H54 (cell line): ENCODE results near the gene SERINC2.
"Not testable (repeated sequence)": the region's sequence is repeated elsewhere in the genome, so short reads cannot be mapped to it uniquely, and the experiment has no call there.

Experiments
- DNase-seq: peaks from one replicate; pipeline ENCODE4 v3.0.0; 2011; ENCODE audit warnings: low spot score, mixed read lengths; ENCODE audit not compliant: insufficient read length
- FAIRE-seq: peaks from 3 replicates; lab custom pipeline; 2011; peaks lifted over from hg19 to GRCh38; lab: Jason Lieb, UNC
- POLR2A ChIP-seq: IDR thresholded peaks from 2 replicates; pipeline ENCODE4 v1.6.1; 2011; ENCODE audit warnings: low read depth, mild to moderate bottlenecking, low read length

SERINC2 gene

GRCh38 chr1:31427322-31427721 is 14.3 kb downstream of the SERINC2 start:
- FAIRE-seq, result no peak
- DNase-seq, result no peak
- no peak for TF ChIP-seq POLR2A

GRCh38 chr1:31428436-31429221 is 15.6 kb downstream of the SERINC2 start:
- FAIRE-seq (no peak), DNase-seq (no peak)
- TF ChIP-seq POLR2A, result no peak

DNA sequence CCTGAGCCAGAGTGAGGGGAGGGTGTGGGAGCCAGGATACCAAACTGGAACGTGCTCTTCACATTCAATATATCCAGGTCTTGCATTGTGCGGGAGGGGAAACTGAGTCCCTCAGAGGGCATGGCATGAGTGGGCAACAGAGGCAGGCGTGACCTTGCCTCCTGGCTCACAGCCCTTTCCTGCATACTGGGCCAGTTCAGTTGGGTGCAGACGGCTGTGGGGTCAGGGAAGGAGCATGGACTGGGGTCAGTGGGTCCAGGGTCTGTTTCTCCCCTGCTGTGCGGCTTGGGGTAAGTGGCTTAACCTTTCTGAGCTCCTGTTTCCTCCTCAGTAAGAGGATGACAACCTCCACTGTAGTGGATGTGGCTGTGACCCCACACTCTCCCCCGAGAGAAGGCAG is 16.6 kb downstream of the SERINC2 start:
- TF ChIP-seq POLR2A, result no peak
- no peak for DNase-seq
- no peak for FAIRE-seq

DNA sequence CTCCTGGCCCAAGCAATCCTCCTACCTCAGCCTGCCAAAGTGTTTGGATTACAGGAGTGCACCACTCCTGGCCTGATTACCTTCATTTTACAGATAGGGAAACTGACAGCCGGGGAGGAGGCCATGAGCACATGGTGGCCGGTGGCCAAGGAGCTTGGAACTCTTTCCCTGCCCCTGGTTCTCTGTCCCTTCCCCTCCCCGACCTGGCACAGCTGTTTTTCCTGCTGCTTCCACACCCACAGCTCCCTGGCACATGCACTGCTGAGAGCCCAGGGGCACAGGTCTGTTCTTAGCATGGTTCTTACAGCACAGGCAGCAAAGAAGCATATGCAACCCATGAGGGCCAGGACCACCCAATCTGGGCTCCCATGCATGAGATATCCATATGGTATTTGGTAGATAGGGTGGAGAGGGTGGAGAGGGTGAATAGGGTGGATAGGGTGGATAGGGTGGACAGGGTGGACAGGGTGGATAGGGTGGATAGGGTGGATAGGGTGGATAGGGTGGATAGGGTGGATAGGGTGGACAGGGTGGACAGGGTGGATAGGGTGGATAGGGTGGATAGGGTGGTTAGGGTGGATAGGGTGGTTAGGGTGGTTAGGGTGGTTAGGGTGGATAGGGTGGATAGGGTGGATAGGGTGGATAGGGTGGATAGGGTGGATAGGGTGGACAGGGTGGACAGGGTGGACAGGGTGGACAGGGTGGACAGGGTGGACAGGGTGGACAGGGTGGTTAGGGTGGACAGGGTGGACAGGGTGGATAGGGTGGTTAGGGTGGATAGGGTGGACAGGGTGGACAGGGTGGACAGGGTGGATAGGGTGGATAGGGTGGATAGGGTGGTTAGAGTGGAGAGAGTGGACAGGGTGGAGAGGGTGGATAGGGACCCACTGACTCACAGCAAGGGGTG is 18.6 kb downstream of the SERINC2 start:
- FAIRE-seq, result peak; percentile 60
- DNase-seq, result not testable (repeated sequence)

DNA sequence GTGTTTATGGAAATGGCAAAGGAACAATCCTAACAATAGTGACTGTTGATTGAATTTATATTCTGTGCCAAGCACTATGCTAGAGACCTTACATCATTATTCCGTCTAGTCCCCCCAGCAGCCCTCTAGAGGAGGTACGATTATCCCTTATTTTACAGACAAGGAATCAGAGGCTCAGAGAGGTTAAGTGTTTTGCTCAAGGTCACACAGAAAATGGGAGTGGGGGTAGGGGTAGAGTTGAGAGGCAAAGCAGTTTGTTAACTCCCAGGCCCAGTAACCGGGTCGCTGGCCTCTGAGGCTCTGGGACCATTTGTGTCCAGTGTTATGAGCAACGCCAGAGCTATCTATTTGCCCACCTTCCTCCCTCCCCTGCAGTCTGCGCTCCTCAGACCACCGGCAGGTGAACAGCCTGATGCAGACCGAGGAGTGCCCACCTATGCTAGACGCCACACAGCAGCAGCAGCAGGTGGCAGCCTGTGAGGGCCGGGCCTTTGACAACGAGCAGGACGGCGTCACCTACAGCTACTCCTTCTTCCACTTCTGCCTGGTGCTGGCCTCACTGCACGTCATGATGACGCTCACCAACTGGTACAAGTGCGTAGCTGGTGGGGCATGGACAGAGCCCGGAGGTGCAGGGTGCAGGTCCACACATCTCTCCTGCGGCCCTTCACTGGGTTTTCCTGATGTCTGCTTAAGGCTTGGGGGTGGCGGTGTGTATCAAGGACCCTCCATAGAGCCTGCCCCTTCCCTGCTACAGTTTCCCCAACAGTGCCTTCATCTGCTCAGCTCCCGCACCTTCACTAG is 19.8 kb downstream of the SERINC2 start:
- FAIRE-seq, result no peak
- no peak for TF ChIP-seq POLR2A
- no peak for DNase-seq

DNA sequence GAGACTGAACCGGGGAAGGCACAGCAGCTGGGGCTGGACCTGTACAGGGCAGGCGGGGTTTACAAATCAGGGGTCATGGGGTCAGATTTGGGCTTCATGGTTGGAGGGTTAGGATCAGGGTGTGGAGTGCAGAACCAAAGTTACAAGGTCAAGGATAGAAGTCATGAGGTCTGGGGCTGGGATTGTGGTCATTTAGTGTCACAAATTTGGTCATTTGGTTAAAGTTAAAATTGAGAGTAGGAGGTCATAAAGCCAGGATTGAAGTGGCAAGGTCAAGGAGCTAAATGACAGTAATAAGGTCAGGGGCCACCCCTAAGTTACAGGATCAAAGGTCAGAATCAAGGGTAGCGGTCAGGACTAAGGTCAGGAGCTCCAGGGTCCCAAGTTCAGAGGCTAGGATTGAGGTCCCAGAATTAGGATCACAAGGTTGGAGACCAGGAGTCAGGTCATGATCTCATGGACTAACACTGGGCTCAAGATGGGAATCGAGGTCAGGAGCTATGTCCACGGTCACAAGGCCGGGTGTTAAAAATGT is 20.4 kb downstream of the SERINC2 start:
- FAIRE-seq (no peak), DNase-seq (no peak)

GRCh38 chr1:31434101-31434871 is 21.3 kb downstream of the SERINC2 start:
- no peak for FAIRE-seq
- DNase-seq, result no peak
- no peak for TF ChIP-seq POLR2A

More for the DNA sequence above, 20.4 kb downstream of the SERINC2 start:
- TF ChIP-seq POLR2A, result no peak

DNA sequence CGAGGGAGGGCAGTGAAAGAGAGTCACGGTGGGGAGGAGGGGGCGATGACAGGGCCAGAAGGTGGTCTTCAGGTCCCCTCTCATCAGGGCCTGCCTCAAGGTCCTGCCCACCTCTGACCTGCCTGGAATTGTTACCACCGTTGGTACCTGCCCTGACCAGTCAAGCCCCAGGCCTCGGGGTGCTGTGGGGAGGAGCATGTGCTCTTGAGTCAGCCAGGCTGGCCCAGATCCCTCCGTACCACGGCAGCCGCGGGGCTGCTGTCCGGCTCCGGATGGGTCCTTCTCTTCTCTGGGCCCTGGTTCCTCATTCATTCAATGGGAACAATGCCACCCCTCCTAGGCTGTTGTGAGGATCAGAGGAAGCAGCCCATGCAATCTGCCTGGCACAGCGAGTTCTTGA is 22.0 kb downstream of the SERINC2 start:
- no peak for FAIRE-seq
- no peak for DNase-seq
- no peak for TF ChIP-seq POLR2A

- no peak for FAIRE-seq
- no peak for TF ChIP-seq POLR2A
Observed at GRCh38 chr1:31435471-31436409, 22.7 kb downstream of the SERINC2 start.

DNA sequence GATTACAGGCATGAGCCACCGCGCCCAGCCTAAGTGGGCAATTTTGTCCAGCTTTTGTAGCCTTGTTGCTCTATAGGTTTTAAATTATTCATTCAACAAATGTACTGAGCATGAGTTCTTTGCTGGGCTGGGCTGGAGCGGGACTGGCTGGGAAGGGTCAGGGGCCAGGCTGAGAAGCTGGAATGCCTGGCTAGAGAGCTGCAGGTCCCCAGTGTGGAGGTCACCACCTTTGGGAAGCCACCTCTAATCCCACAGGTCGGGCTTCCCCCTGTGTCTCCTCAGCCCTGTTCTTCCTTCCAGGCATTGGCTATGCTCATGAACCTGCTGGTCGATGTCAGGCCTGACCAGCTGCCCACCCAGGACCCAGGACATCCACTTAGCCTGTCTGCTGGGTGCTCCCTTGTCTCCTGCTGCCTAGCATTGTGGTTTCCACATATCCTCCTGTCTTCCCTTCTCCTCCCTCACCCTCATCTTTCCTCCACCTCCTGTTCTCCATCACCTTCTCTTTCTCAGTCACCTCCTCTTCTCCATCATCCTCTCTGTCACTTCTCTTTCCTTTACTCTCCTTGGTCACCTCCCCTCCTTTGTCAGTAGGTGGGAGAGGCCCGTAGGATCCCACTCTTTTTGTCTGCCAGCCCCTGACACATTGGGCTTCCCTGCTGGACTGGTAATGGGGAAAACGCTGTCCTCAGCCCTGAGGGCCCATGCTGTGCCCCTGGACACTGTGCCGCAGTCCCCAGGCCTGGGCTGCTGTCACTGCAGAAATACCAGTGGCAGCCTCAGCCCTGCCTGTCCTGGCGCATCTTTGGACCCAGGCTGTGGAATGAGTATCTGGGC is 23.8 kb downstream of the SERINC2 start:
- FAIRE-seq (no peak), DNase-seq (no peak)
- no peak for TF ChIP-seq POLR2A

More at GRCh38 chr1:31435471-31436409, 22.7 kb downstream of the SERINC2 start:
- DNase-seq, result no peak

DNA sequence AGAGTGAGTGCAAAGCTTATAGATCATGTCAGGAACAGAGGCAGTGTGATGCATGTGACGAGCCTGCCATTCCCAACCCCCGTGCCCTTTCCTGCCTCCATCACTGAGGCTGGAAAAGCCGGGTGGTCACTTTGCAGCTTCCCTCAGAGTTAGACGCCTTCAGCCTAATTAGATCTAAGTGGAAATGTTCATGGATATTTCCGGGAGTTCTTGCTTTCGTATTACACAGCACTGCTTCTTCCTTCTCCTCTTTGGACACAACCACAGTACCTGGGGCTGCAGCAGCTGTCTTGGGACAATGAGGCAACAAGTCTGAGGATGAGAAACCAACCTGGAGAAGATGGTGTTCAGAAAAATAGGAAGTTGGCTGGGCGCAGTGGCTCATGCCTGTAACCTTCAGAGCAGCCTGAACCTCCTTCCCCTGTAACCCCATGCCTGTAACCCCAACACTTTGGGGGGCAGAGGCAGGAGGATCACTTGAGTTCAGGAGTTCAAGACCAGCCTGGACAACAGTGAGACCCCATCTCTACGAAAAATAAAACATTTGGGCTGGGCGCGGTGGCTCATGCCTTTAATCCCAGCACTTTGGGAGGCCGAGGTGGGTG is 24.5 kb downstream of the SERINC2 start:
- DNase-seq (no peak), FAIRE-seq (no peak)
- TF ChIP-seq POLR2A, result no peak
